Skeletal muscle cell (primary cell): Measurements from ENCODE around the gene PTPMT1.
"Not testable (repeated sequence)": the region's sequence is repeated elsewhere in the genome, so short reads cannot be mapped to it uniquely, and the experiment has no call there.

Experiments used
- DNase-seq: peaks from one replicate; pipeline ENCODE4 v3.0.0-alpha.2; 2010; ENCODE audit warnings: low read depth
- H3K4me3 ChIP-seq: 2 replicates; pipeline ENCODE4 v1.5.1; 2011; ENCODE audit warnings: low read depth, mild to moderate bottlenecking, control low read depth, low read length, moderate library complexity

Gene PTPMT1

DNA sequence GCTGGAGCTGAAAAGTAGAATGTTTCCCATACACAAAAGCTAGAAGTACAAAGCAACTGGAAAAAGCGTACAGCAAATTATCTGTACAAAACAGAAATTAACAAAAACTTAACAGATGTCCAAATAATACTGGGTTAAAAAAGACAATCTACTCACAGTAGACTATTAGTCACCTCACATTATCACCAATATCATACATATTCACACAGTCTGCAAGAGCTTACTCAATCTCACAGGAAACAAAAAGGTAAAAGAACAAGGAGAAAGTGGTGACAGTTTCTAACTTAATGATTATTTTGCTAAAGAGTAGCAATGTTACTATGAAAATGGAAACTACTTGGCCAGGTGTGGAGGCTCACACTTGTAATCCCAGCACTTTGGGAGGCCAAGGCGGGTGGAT is 24.3 kb upstream of the PTPMT1 start:
- no peak for DNase-seq
- H3K4me3 ChIP-seq: no peak overlapping the region

DNA sequence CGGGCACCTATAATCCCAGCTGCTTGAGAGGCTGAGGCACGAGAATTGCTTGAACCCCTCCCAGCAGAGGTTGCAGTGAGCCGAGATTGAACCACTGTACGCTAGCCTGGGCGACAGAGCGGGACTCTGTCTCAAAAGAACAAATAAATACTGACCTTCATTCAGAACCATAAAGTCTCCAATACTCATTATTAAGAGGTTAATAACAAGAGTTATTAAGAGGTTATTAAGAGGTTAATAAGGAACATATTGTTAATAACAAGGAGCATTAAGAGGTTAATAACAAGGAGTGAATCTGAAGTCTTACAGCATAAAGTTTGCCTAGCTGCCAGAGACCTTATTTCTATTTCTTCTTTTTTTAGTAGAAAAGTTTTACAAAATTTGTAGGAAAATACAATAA is 20.1 kb upstream of the PTPMT1 start:
- no peak overlapping the region for H3K4me3 ChIP-seq
- no peak for DNase-seq

DNA sequence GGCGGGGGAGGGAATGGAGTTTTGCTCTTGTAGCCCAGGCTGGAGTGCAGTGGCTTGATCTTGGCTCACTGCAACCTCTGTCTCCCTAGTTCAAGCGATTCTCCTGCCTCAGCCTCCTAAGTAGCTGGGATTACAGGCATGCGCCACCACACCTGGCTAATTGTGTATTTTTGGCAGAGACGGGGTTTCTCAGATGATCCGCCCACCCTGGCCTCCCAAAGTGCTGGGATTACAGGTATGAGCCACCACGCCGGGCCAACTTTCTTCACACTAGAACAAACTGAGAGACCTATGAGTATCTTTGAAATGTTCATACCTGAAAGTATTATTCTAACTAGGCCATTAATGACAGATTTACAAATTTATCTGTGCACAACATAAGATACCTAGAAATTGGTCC is 19.1 kb upstream of the PTPMT1 start:
- not testable (repeated sequence) for DNase-seq

DNA sequence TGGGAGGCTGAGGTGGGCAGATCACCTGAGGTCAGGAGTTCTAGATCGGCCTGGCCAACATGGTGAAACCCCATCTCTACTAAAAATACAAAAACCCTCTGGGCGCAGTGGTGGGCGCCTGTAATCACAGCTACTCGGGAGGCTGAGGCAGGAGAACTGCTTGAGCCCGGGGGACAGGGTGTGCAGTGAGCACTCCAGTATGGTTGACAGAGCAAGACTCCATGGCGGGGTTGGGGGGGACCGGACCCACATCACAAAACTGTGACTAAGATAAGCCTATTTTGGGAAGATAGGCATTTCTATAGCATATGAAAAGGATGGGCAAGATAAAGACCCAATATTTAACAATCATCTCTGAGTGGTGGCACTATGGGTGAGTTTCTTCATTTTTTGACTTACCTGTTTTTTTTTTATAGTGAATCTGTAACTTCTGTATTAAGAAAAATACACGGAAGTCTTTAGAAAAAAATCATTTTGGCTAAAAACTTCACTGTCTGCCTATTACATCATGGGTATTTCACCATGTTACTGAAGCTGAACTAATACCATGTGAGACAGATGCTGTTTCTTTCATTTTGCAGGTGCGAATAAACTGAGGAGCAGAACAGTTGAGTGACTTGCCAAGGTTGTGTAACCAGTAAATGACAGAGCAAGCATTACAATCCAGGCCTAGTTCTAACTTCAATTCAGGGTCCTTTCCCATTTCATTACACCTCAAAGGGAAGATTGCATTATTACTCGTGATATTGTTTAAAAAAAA is 14.9 kb upstream of the PTPMT1 start:
- H3K4me3 ChIP-seq: no peak overlapping the region
- no peak for DNase-seq

More for the DNA sequence above, 19.1 kb upstream of the PTPMT1 start:
- H3K4me3 ChIP-seq: not testable (repeated sequence)

DNA sequence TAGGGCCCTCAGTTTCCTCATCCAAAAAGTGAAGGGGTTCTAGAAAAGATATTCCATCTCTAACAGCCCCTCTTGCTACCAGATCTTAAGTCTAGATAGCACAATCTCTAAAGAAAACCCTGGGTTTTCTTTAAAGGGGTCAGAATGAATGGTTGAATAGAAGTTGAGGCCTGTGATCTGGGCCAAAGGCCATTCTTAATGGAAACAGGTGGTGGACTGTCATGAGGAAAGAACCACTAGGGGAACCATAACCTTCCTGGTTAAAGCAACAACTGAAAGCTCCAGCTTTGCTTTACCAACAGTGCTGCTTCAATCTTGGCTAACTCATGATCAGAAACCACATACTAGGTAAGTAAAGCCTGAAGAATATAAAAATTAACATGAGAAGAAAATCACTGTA is 14.3 kb upstream of the PTPMT1 start:
- peak overlapping the region; percentile 99 for H3K4me3 ChIP-seq
- DNase-seq: no peak

DNA sequence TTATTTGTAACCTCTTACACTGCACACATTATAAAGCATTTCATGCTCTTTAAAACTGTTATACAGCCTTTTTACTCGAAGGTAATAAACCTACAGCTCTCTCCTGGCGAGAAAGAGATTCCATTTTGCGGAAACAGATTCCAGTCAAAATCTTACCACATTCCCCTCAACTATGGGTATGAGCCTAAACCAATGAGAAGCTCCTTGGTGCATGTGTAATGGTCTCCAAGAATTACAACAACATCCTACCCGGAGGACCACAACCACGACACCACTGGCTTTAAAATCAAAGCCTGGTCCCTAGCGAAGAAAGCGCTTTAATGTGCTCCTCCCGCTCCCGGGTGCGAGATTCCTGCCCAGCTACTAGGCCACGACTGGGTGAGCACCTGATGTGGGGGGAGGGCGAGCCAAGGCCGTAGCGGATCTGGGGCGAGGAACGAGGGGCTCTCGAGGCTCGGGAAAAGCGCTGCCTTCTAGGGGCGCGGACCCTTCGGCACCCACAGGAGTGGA is 13.3 kb upstream of the PTPMT1 start:
- no peak for DNase-seq
- peak overlapping the region; percentile 99 for H3K4me3 ChIP-seq

DNA sequence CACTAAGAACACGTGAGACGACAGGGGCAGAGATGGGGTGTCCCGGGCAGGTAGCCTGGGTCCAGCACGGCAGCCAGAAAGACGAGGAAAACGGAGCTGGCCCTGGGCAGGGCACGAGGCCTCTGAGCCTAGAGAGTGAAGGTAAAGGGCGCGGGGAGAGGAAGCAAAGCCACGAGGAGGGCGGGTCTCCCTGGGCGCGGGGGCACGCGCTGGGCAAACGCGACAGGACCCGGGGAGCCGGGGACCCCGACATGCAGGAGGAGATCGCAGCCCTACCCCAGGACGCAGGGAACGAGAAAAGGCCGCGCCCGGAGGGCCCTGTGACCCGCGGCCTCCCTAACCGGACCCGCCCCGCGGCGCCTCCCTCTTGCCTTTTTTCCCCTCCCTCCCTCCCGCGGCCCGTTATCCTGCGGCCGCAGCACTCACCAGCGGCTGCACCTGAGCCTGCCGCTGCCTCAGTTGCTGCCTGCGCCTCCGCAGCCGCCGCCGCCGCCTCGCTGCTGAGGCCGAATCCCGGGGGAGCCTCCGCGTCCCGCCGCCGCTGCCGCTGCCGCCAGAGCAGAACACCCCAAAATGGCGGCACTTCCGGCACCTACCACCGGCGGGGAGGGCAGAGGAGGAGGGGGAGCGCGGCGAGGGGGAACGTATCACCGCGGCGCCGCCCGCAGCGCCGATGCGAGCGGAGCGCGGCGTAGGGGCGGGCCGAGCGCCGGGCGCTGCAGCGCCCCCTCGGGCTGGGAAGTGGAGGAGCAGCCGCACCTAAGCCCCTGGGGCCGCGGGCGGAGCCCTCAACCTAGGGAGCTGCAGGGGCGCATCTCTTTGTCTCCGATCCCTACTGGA is 12.6 kb upstream of the PTPMT1 start, which contains the start of gene CELF1:
Gene CELF1 (minus strand): TSS at position 567 of the 840 bp plus-strand sequence. CDS start 53,609 bp downstream, outside the sequence.
- peak within 1 kb of the TSS; percentile 99 for H3K4me3 ChIP-seq
- DNase-seq: peak; percentile 48

DNA sequence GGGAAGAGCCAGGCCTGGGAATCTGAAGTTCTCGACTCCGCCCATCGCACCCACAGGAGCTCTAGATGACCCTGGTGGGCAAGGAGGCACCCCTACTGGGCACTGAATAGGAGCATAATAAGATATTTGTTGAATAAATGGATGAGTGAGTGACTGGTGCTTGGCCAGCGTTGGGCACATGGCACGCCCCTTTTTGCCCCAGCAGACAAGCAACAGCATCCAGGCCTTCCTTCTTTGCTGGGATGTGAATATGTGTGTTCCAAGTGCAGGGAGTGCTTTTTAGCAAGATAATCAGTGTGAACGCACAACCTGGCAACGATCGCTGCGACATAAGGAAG is 12.0 kb upstream of the PTPMT1 start:
- no peak for DNase-seq

DNA sequence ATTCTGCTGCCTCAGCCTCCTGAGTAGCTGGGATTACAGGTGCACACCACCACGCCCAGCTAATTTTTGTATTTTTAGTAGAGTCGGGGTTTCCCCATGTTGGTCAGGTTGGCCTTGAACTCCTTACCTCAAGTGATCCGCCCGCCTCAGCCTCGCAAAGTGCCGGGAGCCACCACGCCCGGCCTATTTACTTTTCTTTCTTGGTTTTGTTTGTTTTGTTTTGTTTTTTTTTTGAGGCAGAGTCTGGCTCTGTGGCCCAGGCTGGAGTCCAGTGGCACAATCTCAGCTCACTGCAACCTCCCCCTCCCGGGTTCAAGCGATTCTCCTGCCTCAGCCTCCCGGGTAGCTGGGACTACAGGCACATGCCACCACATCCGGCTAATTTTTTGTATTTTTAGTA is 8.4 kb upstream of the PTPMT1 start:
- DNase-seq, H3K4me3 ChIP-seq: not testable (repeated sequence)

More for the DNA sequence above, 12.0 kb upstream of the PTPMT1 start:
- peak overlapping the region; percentile 99 for H3K4me3 ChIP-seq

DNA sequence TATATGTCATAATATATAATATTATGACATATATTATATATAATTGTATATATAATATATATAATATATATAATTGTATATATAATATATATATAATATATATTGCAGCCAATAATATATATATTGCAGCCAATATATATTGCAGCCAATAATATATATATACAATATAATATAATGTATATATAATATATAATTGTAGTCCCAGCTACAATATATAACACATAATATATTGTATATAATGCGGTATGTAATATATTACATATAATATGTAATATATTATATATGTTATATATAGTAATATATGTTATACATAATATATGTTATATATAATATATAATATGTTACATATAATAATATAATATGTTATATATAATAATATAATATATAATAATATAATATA is 6.7 kb upstream of the PTPMT1 start:
- no peak overlapping the region for H3K4me3 ChIP-seq
- DNase-seq: no peak

DNA sequence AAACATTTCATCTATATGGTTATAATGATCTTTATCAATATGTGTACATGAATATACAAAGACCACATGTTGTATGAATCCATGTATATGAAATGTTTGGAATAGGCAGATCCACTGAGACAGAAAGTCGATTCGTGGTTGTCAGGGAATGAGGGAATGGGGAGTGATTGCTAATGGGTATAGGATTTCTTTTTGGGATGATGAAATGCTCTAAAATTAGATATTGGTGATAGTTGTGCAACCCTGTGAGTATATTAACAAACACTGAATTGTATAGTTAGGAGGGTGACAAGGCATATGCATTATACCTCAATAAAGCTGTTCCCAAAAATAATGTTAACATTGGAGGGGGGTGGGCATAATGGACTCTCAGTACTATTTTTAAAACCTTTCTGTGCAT is 5.0 kb upstream of the PTPMT1 start:
- no peak overlapping the region for H3K4me3 ChIP-seq
- no peak for DNase-seq

DNA sequence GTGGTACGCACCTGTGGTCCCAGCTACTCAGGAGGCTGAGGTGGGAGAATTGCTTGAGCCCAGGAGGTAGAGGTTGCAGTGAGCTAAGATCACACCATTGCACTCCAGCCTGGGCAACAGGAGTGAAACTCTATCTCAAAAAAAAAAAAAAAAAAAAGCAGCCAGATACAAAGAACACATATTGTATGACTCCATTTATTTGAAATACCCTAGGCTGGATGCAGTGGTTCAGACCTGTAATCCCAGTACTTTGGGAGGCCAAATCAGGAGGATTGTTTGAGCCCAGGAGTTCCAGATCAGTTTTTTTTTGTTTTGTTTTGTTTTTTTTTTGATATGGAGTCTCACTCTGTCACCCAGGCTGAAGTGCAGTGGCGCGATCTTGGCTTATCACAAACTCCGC is 3.0 kb upstream of the PTPMT1 start:
- DNase-seq, H3K4me3 ChIP-seq: not testable (repeated sequence)

DNA sequence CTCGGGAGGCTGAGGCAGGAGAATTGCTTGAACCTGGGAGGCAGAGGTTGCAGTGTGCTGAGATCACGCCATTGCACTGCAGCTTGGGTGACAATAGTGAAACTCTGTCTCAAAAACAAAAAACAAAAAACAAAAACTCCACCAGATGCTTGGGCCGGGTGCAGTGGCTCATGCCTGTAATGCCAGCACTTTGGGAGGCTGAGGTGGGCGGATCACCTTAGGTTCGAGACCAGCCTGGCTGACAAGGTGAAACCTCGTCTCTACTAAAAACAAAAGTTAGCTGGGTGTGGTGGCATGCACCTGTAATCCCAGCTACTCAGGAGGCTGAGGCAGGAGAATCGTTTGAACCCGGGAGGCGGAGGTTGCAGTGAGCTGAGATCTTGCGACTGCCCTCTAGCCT is 1.0 kb upstream of the PTPMT1 start:
- DNase-seq, H3K4me3 ChIP-seq: not testable (repeated sequence)

DNA sequence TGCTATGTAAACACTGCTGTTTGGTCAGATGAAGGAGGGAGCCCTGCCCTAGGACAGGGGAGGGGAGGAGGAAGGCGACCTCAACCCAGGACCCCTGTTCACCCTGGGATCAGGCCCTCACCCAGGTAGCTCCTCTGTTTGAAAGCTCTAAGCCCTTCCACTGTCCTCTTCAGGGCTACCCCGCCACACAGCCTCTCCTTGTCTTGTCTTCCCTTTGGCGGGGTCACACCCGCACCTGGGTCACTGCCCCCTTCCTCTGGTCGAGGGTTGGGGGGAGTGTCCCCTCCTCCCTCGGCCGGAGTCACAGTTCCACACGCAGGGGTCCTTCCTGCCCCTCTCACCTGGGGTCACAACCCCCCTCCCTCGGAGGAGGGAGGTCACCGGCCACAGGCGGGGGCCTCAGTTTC is 463 bp upstream of the PTPMT1 start:
- H3K4me3 ChIP-seq: peak overlapping the region; percentile 76
- no peak for DNase-seq

DNA sequence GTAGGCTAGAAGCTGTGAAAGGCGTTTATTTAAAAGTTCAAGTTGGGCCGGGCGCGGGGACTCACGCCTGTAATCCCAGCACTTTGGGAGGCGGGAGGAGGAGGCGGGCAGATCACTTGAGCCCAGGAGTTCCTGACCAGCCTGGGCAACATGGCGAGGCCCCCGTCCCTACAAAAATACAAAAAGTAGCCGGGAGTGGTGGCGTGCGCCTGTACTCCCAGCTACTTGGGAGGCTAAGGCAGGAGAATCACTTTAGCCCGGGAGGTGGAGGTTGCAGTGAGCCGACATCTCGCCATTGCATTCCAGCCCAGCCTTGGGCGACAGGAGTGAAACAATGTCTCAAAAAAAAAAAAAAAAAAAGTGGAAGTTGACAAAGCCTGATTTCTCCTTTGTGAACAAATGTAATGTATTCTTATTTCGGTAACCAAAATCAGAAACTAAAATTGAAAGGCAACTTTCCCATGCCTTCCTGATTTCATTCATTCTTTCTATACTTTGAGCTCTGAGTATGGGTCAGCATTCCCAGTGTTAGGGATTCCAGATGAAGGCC is 825 bp downstream of the PTPMT1 start:
- H3K4me3 ChIP-seq: peak overlapping the region; percentile 76

DNA sequence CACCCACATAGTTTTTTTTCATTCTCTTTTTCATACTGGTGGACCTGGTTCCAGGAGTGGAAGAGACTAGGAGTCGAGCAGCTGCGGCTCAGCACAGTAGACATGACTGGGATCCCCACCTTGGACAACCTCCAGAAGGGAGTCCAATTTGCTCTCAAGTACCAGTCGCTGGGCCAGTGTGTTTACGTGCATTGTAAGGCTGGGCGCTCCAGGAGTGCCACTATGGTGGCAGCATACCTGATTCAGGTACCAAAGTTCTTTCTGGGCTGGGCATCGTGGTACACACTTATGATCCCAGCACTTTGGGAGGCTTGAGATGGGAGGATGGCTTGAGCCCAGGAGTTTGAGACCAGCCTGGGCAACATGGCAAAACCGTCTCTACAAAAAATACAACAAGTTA is 4.2 kb downstream of the PTPMT1 start:
- no peak for DNase-seq
- no peak overlapping the region for H3K4me3 ChIP-seq

More for the DNA sequence above, 825 bp downstream of the PTPMT1 start:
- no peak for DNase-seq

DNA sequence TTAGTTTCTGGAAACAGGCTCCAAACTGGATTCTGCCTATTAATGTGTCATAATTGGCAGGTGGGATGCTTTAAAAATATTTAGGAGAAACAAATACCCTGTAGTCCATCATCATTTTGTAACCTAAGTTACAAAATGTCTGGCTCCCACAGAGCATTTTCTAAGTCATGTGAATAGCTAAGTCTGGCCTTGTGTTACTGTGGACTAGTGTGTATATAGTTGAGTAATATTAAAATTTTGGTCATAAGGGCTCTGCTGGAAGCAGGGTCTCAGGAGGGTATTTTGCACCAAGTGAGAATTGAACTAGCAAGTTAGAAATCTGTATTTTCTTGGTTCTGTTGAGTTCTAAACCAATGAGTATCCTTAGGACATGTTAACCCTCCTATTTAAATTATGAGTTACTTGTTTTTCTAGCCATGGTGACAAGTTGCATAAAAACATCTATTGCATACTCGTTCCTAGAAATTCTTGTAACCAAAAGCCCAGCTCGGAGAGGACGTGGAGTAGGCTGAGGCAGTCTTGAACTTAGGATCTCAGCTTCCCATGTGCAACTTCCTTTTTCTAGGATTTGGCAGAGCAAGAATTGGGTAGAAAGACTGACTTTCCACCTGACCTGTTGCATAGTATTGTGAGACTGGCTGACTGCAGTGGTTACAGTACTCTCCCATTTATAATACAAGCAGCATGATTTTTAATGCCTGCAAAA is 5.4 kb downstream of the PTPMT1 start:
- H3K4me3 ChIP-seq: no peak overlapping the region
- no peak for DNase-seq

DNA sequence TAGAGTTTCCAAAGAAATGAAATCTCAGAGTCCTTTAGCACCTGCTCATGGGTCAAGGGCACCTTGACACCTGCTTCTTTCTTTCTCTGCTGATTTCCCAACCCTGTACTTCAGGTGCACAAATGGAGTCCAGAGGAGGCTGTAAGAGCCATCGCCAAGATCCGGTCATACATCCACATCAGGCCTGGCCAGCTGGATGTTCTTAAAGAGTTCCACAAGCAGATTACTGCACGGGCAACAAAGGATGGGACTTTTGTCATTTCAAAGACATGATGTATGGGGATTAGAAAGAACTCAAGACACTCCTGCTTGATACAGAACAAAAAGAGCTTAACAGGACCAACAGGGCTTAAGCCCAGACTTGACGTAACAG is 5.9 kb downstream of the PTPMT1 start:
- DNase-seq: no peak
- no peak overlapping the region for H3K4me3 ChIP-seq

DNA sequence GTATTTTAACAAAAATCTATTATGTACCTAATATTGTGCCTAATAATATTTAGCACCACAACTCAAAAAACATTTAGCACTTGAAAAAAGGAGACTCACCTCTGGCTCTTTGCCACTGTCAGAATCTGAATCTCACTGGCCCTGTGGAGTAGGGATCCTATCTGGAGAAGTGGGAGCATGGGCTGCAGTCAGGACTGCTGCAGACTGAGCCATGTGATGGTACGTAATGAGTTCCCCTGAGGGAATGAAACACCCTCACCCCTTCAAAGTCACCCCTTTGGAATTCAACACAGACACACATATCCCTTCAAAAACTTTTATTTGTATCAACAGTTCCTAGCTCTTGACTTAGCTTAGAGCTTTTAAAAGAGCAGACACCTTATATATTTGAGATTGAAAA is 6.5 kb downstream of the PTPMT1 start:
- no peak for DNase-seq
- H3K4me3 ChIP-seq: no peak overlapping the region
